Fibroblast of skin of scalp (primary cell): Measurements from ENCODE around the gene NHERF2.

Experiments
- DNase-seq: peaks from one replicate; pipeline ENCODE4 v3.0.0-alpha.2; 2013

The NHERF2 gene

DNA sequence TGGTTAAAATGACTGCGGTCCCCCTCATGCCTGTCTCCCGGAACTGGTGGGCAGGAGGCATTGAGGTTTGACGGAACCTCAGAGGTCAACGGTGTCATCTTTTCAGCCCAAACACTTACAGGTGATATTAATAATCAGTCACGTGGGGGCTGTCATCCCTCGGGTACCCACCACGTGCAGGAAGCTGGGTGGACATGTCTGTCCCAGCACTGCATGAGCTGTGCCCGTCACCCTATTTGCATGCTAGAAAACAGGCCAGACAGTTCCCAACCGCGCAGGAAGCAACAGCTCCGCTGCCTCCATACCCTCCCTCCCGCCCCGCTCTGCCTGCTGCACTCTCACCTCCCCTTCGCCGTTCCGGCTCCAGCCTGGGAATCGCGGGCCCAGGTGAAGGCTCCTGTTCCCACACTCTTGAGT lies 35.6 kb upstream of the NHERF2 start:
- DNase-seq, result no peak

DNA sequence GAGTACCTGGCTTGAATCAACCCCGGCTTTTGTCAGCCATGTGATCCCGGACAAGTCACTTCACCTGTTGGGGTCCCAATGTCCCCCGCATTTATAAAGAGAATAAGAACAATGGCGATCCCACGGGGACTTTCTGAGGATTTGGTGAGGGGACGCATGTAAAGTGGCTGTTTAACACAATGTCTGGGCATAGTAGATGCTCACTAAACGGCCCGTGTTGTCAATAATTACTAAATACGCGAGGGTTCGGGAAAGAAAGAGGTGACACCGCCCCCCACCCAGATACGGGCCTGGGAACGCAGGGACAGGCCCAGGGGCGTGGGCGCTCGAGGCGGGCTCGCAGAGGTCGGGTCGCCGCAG lies 35.1 kb upstream of the NHERF2 start:
- DNase-seq, result no peak

- DNase-seq, result peak; percentile 94
Observed at GRCh38 chr16:1991948-1992703, 34.6 kb upstream of the NHERF2 start.

- no peak for DNase-seq
Observed at GRCh38 chr16:1992704-1993317, 33.9 kb upstream of the NHERF2 start.

DNA sequence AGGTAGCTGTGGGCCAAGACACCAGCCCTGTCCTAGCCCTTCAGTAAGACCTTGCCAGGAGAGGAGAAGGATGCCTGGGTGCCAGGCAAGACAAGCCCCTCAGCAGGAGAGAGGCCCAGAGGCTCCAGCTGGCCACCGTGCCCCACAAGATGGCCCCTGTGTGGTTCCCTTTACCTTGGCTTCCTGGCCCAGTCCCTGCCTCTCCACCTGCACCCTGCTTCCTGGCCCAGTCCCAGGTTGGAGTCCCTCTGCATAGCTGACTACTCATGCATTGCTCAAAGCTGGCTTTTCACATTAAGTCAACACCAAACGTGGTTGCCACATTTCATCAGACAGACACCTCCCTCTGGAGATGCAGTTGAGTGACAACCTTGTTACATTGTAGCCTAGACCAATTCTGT lies 33.0 kb upstream of the NHERF2 start:
- peak; percentile 20 for DNase-seq

- no peak for DNase-seq
Observed at GRCh38 chr16:1997494-1998359, 29.0 kb upstream of the NHERF2 start.

DNA sequence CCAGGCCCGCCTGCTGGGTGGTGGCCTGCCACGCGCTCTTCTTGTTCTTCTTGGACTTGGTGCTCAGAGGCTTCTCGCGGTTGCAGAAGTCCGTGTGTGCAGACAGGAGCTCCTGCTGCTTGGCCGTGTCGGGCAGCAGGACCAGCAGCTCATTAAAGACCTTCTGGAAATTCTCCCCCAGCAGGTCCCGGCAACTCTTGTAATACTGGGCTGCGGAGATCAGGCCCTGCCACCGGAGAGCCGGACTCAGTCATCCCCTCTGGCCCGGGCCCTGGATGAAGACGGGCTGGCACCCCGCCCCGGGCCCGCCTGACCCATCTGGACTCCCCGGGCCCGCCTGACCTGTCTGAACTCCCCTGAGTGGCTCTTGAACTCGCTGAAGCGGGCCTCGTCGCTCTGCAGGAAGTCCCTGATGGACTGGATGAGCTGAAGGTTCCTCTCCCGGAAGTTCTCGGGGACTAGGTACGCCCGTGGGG lies 28.3 kb upstream of the NHERF2 start:
- no peak for DNase-seq

GRCh38 chr16:1998852-1999801 lies 27.6 kb upstream of the NHERF2 start:
- no peak for DNase-seq

DNA sequence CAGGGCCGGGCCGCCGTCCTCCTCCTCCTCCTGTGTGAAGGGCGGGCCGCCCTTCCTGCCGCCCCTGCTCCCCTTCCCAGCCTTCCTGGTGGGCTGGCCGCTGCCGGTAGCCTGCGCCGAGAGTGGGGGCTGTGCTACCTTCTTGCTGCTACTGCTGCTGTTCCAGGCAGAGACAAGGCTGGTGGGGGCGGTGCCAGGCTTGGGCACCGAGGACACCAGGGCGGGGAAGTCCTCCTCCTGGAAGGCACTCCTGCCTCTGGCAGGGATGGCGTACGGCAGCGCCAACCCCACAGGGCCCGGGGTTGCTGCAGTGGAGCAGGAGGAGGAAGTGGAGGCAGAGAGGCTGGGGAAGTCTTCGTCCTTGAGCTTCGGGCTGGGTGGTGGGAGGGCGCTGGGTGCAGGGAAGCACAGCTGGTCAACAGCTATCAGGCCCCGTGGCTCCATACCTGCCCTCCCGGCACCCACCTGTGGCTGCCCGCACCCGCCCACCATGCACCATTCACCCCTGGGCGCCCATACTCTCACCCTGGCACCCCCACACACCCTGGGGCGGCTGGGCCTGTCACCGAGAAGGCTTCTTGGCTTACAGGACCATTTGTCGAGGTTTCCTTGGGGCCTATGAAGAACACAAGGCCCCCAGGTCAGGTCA lies 26.7 kb upstream of the NHERF2 start:
- no peak for DNase-seq

DNA sequence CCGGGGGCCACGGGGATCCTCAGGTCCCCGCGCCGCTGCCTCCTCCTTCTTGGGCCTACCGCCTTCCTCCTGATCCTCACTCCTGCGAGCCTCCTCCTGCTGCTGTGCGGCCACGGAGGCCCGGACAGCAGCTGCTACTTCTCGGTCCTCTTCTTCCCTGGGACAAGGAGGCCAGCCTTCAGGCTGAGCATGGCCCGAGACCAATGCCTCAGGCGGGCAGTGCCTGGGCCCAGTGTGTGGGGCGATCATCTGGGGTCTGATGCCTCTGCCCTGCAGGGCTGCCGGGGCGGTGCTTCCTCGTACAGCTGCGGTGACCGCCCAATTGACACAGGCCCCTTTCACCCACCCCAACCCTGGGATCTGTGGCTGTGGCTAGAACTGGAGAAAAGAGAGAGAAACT lies 25.7 kb upstream of the NHERF2 start:
- DNase-seq, result no peak

DNA sequence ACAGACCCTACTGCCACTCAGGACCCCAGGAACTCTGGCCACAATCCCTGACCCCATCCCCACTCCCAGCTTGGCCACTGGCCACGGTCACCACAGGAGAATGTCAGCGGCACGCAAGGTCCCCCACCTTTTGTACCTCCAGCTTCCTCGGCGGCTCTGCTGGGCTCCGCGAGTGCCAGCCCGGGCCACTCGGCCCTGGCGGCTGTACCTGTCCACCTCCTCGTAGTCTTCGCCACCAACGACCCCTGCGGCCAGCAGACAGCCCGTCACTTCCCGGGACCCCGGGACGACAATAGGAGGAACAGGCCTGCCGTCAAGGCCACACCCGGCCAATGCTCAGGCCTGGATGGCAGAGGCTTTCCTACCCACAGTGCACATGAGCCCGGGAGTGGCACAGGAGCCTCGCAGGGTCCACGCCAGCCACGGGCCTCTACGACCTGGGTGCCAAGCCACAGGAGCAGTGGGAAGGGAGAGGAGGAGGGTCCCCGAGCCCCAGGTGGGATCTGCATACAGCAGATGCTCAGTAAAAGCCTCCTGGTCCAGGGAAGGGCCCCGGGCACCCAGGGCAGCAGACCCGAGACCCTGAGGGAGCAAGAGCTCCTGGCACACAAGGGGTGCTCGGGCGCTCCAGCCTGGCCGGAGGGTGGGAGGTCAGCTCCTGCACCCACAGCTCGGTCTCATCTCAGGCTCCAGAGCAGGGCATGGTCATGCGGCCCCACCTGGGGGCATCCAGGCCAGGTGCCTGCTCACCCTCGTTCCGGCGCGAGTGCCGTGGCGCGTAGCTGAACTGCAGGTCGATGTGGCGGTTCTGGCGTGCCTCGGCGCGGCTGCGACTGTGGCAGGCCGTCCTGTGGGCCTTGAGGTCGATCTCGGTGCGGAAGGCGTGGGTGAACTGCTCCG lies 25.0 kb upstream of the NHERF2 start:
- DNase-seq, result no peak

- no peak for DNase-seq
Observed at GRCh38 chr16:2002406-2003230, 24.1 kb upstream of the NHERF2 start.

DNA sequence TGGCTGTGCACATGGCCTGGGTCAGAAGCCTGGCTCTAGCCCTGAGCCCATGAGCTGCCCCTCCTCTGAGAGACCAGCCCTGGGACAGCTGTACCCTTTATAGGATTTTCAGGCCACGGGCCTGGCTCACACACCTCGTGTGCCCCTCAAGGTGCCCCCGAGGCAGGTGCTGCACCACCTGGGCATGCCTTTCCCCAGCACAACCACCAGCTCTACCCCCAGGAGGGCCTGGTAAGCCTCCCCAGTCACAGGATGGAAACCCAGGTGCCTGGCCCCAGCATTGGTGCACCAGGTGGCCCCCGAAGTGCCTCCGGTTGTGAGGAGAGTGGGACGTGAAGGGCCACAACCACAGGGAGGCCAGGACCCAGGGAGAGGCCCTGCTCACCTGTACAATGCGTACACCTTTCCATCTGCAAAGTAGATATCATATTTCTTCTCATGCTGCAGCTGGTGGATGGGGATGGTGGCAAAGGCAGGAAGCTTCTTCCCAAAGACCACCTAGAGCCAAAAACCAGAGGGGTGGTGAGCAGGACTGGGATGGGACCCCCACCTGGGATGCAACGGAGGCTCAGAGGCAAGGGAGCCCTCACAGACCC lies 23.4 kb upstream of the NHERF2 start:
- no peak for DNase-seq

DNA sequence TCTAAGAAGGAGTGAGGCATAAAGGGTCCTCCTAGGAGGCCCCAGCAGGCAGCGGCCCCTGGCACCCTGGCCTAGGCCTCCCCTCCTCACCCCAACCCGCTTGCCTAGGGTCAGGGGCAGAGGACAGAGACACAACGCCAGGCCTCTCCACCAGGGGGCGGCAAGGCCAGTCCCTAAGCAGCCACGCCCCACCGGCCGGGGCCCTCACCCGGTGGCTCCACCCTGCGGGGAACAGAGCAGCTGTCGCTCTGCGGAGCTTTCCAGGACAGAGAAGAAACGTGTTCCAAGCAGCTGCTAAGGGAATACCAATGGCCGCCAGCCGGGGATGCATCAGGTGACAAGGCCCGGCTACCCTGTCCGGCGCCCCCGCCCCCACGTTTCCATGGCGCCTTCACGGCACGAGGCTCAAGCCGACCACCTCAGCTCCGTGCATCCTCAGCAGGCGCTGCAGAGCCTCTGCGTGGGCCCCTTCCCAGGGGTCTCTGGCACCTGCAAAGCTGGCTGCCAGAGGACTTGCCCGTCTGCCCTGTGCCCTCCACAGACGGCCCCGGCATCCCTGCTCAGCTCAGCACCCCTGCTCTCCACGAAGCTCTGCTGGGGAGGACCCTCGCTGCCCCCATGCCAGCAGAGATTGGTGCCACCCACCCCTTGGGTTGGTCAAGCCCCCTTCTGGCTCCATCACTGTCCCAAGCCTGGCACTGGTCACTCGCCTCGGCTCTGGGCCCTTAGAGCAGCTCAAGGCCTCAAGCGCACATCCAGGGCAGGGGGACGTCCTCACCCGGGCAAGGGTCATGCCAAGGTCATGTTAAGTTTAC lies 22.7 kb upstream of the NHERF2 start:
- peak; percentile 85 for DNase-seq

GRCh38 chr16:2004795-2005517 lies 21.7 kb upstream of the NHERF2 start:
- DNase-seq, result no peak

DNA sequence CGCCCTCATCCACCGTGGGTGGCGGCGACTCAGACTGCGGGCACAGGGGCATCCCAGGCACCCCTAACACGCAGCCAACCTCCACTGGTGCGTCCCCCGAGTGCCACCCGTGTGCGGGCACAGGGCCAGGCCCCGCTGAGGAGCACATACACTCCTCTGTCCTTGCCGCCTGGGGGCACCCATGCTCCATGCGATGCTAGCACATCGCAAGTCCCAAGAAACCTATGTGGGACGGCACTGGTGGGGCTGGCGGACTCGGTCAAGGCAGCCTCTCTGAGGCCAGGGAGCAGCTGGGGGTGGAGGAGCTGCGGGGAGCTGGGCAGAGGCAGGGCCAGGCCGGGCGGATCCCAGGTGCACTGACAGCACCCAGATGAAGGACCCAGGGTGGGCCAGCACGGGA lies 21.1 kb upstream of the NHERF2 start:
- no peak for DNase-seq

DNA sequence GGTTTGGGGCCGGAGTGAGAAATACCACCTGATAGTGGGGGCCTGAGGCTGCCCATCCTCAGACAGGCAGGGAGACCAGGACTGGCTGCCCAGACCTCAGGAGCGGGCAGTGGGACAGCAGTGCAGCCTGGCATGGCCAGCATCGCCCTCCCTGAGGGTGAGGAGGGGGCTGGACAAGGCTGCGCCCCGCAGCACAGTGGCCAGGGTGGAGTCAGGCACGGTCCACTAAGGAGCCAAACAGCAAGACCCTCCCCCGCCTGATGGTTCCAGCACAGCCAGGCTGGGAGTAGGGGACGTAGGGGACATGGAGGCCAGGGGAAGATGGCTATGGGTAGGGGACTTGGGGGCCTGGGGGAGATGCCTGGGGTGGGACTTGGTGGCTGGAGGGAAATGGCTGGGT lies 20.4 kb upstream of the NHERF2 start:
- DNase-seq, result no peak
